Transverse colon (tissue), 4 donors: ENCODE results near the gene SFXN5. TPM values are rescaled to one million over a fixed set of nuclear protein-coding genes. Genes with fewer than 3 reads are reported as not detected.

Source experiments
- DNase-seq: peaks from one replicate; pipeline ENCODE4 v3.0.0-alpha.2; 2019
- H3K27ac ChIP-seq, 4 donors: fragments of 200-600 bp; sonication (generic); 2 replicates each; pipeline ENCODE4 v1.5.1; 2016 to 2018; ENCODE audit warnings: inconsistent platforms in 4 of 4
- H3K27me3 ChIP-seq: fragments of 200-600 bp; sonication (generic); 2 replicates; pipeline ENCODE4 v1.5.1; 2017; ENCODE audit warnings: inconsistent platforms
- H3K36me3 ChIP-seq, 4 donors: fragments of 200-600 bp; sonication (generic); 2 replicates each; pipeline ENCODE4 v1.5.1; 2017 to 2019; ENCODE audit warnings: inconsistent platforms in 4 of 4
- H3K4me1 ChIP-seq, 4 donors: fragments of 200-600 bp; sonication (generic); 2 replicates each; pipeline ENCODE4 v1.5.1; 2017 to 2020; ENCODE audit warnings: inconsistent platforms in 4 of 4
- H3K4me3 ChIP-seq, 4 donors: fragments of 200-600 bp; sonication (generic); 1 replicate in 1 of 4; 2 replicates in 3 of 4; pipeline versions ENCODE4 v1.5.1 to v1.6.1; 2017 to 2019; ENCODE audit warnings: inconsistent platforms in 4 of 4
- H3K9me3 ChIP-seq, 2 donors: fragments of 200-600 bp; sonication (generic); 2 replicates each; pipeline ENCODE4 v1.5.1; 2017 to 2019; ENCODE audit warnings: inconsistent platforms in 2 of 2
- CTCF ChIP-seq, 5 experiments: fragments of 200-600 bp in 3 of 5; fragments of 450-650 bp in 2 of 5; sonication (generic) in 3 of 5; IDR thresholded peaks; 1 replicate in 2 of 5; 2 replicates in 3 of 5; pipeline ENCODE4 v1.5.1; 2016 to 2017; ENCODE audit warnings: antibody characterized with exemption in 5 of 5, inconsistent platforms in 3 of 5, mild to moderate bottlenecking in 2 of 5, moderate library complexity in 1 of 5
- EP300 ChIP-seq: sonication (generic); formaldehyde crosslinking; IDR thresholded peaks from one replicate; pipeline ENCODE4 v1.6.1; 2017; ENCODE audit warnings: antibody characterized with exemption, low read depth
- POLR2A ChIP-seq: fragments of 450-650 bp; IDR thresholded peaks from one replicate; pipeline ENCODE4 v1.6.1; 2016; ENCODE audit warnings: antibody characterized with exemption, mild to moderate bottlenecking, moderate library complexity
- POLR2AphosphoS5 ChIP-seq, 3 donors: sonication (generic); formaldehyde crosslinking; IDR thresholded peaks; one replicate each; pipeline ENCODE4 v1.6.1; 2016; ENCODE audit warnings: antibody characterized with exemption in 3 of 3
- WGBS, 2 donors: methylation state at CpG; one replicate each; pipeline ENCODE4 v1.1.5; 2018; ENCODE audit warnings: low coverage in 1 of 2; 5-methylcytosine and 5-hydroxymethylcytosine counted together
- in situ Hi-C, 4 donors: fragments of 200-750 bp; cut with MboI; loops; one replicate each; pipeline versions ENCODE4 v1.15.0 to v1.15.1; 2017; ENCODE audit warnings: low sequenced_read_pairs in 3 of 4, low pct_ligation_motif_present in 1 of 4, low pct_unique_long_range_greater_than_20kb in 1 of 4
- intact Hi-C: fragments of 100-400 bp; cut with DNase I; formaldehyde crosslinking; loops from one replicate; pipeline ENCODE4 v1.15.1; 2023; ENCODE audit warnings: low total_unique reads
- total RNA-seq, 4 donors: library from RNA; depleted of rRNA; stranded (reverse); fragments of >200 nt; gene quantifications; one replicate each; pipeline ENCODE4 v1.1.0, GENCODE V29; 2016

The SFXN5 gene
- total RNA-seq, 4 donors from 2014 or later = 12.3 to 98.4 (median 42.7) TPM

- no peak overlapping the region for H3K4me3 ChIP-seq
- intact Hi-C loops (no loop called here), in situ Hi-C loops (no loop called here)
- H3K36me3 ChIP-seq = no peaks in the 10 kb centered on the region
- no peaks in the 10 kb centered on the region for H3K27me3 ChIP-seq
- TF ChIP-seq EP300 = no peak
- TF ChIP-seq POLR2A = no peak
- no peak for TF ChIP-seq CTCF (IDR thresholded peaks at IDR 0.05)
- no peak for TF ChIP-seq POLR2AphosphoS5 (IDR thresholded peaks at IDR 0.05)
- WGBS, 2 donors = 92% methylated on average over 27 of the region's 27 CpGs; no CpG with 5 or more reads in 1 of the 2 donors
- no peaks in the 10 kb centered on the region for H3K4me1 ChIP-seq
- no peaks in the 10 kb centered on the region for H3K9me3 ChIP-seq
- no peak overlapping the region for H3K27ac ChIP-seq
- DNase-seq = no peak
Observed at GRCh38 chr2:72961036-72961720, 110.3 kb downstream of the SFXN5 start.

GRCh38 chr2:72959995-72960981 is 111.2 kb downstream of the SFXN5 start:
- no peak for TF ChIP-seq CTCF (IDR thresholded peaks at IDR 0.05)
- no peak for TF ChIP-seq POLR2AphosphoS5 (IDR thresholded peaks at IDR 0.05)
- TF ChIP-seq POLR2A = no peak
- TF ChIP-seq EP300 = no peak
- H3K4me3 ChIP-seq = no peak overlapping the region
- 95 to 96% methylated on average over 19 to 26 of the region's 26 CpGs for WGBS, 2 donors
- H3K4me1 ChIP-seq = no peaks in the 10 kb centered on the region
- no peaks in the 10 kb centered on the region for H3K36me3 ChIP-seq
- intact Hi-C loops (no loop called here), in situ Hi-C loops (no loop called here)
- no peaks in the 10 kb centered on the region for H3K27me3 ChIP-seq
- no peak for DNase-seq
- no peak overlapping the region for H3K27ac ChIP-seq
- no peaks in the 10 kb centered on the region for H3K9me3 ChIP-seq

GRCh38 chr2:72959554-72959953 is 112.0 kb downstream of the SFXN5 start:
- Histone ChIP-seq H3K4me1 (no peaks in the 10 kb centered on the region), H3K4me3 (no peak overlapping the region), H3K9me3 (no peaks in the 10 kb centered on the region), H3K36me3 (no peaks in the 10 kb centered on the region), H3K27ac (no peak overlapping the region), H3K27me3 (no peaks in the 10 kb centered on the region)
- WGBS, 2 donors = 92 to 97% methylated on average over 7 to 8 of the region's 8 CpGs
- intact Hi-C loops = no loop called here
- in situ Hi-C loops = no loop called here
- no peak for DNase-seq
- TF ChIP-seq EP300 (no peak), POLR2A (no peak), CTCF (IDR thresholded peaks at IDR 0.05) (no peak), POLR2AphosphoS5 (IDR thresholded peaks at IDR 0.05) (no peak)
